HG03060 (cell line): ENCODE data around the gene TSHR.
A peak's percentile ranks its signal among the peaks of the same experiment; 100 is the strongest.
"Not testable (repeated sequence)": the region's sequence is repeated elsewhere in the genome, so short reads cannot be mapped to it uniquely, and the experiment has no call there.

Experiments used
- ATAC-seq: cut with Tn5 transposase; IDR thresholded peaks from one replicate; pipeline ENCODE4 v1.9.1; 2021; ENCODE audit warnings: low read depth, moderate number of reproducible peaks; ENCODE audit not compliant: unreplicated experiment

Gene TSHR

GRCh38 chr14:80988735-80989429, 33.5 kb downstream of the TSHR start:
- ATAC-seq = peak; percentile 43

DNA sequence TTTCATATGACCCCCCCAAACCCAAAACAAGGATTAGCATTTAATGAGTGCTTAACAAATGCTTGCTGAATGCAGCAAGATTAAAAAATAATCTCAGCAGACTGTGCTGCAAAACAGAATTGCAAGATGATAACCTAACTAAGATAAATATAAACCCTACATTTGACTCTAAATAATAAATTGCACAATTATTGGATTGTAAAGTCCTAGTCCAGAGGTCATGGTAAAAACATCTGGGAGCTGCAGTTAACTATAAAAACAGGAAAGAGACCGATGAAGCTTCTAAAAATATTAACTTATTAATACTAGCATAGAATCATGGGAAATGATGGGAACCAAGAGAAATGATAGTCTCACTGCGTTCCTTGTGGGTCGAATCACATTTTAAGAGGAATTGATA, 37.2 kb downstream of the TSHR start:
- ATAC-seq = no peak

GRCh38 chr14:80996049-80996901, 40.9 kb downstream of the TSHR start:
- no peak for ATAC-seq

DNA sequence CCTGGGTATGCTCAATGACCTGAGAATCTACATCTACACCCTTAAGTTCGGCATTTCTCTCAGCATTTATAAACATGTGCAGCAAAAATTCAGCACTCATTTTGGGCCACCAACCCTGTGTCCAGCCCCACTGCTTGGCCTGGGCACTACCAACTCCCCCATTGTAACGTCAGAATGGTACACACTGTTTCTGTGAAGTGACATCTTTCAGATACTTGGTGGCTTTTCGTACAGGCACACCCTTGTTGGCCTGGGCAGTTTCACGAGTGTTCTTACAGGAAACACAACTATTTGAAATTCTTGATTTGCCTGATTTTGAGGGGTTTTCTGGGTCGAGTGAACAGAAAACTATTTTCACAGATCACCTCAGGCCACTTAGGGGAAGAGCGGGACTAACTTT, 46.0 kb downstream of the TSHR start:
- ATAC-seq = no peak

- no peak for ATAC-seq
Measured at GRCh38 chr14:81004575-81004974, 49.2 kb downstream of the TSHR start.

DNA sequence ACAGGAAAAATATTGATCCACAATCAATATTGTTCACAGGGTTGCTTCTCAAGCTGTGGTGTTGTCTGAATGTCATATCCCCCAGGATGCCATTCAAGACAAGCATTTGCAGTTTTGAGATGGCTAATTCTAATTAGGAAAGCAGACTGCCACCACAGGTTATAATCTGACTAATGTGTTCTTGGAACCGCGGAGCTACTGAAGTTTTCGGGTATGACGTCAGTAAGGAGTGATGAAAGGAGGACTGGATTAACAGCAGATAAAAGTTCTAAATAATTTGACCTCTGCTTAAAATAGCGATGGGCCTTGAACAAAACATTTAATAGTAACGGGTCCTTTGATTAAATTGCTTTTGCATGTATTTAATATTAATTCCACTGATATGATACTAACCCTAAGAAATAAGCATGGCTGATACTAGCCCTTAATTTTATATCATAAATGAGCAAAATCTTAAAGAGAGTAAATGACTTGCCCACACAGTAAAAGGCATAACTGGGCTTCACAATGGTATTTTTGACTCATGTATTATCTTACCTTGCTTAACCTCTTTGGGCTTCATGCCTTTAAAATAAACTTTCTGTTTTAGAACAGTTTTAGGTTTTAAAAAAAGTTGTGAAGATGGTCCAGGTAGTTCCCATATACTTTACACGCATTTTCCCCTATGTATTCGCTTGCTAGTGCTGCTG, 50.3 kb downstream of the TSHR start:
- ATAC-seq = no peak

- no peak for ATAC-seq
Measured at GRCh38 chr14:81006266-81006665, 50.8 kb downstream of the TSHR start.

DNA sequence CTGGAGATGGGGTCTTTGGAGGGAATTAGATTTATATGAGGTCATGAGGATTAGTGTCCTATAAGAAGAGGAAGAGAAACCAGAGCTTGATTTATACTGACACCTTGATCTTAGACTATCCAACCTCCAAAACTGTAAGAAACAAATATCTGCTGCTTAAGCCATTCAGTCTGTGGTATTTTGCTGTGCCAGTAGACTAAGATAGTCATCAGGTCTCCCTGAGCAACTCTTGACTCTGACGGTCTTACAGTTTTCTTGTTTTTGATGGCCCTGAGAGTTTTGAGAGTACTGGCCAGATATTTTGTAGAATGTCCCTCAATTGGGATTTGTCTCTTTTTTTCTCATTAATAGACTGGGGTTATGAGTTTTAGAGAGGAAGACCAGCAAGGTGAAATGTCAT, 51.7 kb downstream of the TSHR start:
- ATAC-seq = no peak

DNA sequence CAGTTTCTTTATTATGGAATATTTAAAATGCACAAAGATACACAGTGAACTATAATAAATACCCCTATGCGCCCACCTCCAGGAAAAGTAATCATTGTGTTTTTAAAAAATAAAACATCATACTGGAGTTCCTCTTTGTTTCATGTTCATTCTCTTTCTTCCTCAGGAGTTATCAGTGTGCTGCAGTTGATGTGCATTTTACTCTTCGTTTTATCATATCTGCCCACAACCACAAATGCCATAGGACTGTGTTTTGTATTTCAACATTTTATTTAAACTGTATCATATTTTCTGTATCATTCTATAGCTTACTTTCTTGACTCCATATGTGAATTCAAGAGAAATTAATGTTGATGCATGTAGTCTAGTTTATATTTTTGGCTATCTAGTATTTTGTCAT, 53.9 kb downstream of the TSHR start:
- ATAC-seq = no peak

GRCh38 chr14:81018251-81018650, 62.8 kb downstream of the TSHR start:
- ATAC-seq = no peak

GRCh38 chr14:81018684-81019083, 63.3 kb downstream of the TSHR start:
- no peak for ATAC-seq

DNA sequence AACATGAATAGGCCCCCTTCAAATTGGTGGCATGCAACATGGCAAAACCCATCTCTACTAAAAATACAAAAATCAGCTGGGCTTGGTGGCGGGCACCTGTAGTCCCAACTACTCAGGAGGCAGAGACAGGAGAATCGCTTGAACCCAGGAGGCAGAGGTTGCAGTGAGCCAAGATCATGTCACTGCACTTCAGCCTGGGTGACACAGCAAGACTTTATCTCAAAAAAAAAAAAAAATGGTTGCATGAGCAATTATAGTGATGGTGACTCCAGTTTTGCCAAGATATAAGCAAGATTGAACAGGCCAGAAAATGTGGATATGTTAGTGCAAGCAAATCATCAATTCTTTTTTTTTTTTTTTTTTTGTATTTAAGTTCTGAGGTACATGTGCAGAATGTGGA, 63.7 kb downstream of the TSHR start:
- not testable (repeated sequence) for ATAC-seq

GRCh38 chr14:81023095-81023710, 67.8 kb downstream of the TSHR start:
- no peak for ATAC-seq

DNA sequence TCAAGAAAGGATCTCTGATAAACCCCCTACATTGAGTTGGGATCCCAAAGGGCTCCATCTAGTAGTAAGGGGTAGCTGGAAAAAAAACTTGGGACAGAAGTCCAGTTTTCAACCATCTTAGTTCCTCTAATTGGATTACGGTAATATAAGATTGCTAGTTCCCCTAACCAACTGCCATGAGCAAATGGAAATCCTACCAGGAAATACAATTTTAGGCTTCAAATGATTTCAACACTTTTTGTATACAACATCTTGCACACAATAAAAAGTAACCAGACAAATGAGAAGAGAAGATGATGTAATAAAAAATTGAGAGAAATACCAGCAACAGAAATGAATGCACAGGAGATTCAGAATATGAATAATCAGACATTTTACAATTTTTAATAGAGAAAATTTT, 73.0 kb downstream of the TSHR start:
- no peak for ATAC-seq

DNA sequence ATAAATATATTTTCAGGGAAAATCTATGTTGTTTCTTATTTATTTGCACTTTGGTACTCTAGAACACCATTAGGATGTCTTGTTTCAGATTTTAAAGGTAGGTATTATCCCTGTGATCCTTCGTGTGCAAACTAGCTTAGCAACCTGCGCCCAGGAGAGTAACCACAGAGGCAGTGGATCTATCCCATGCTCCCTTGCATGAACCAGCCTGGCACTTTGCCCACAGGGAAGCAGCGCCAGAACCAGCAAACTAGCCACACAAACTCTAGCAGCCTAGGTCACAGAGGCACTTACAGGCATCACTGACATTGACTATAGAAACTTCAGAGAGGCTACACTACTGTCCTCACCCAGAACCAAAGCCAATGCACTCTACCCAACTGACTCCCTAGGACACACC, 76.1 kb downstream of the TSHR start:
- no peak for ATAC-seq

DNA sequence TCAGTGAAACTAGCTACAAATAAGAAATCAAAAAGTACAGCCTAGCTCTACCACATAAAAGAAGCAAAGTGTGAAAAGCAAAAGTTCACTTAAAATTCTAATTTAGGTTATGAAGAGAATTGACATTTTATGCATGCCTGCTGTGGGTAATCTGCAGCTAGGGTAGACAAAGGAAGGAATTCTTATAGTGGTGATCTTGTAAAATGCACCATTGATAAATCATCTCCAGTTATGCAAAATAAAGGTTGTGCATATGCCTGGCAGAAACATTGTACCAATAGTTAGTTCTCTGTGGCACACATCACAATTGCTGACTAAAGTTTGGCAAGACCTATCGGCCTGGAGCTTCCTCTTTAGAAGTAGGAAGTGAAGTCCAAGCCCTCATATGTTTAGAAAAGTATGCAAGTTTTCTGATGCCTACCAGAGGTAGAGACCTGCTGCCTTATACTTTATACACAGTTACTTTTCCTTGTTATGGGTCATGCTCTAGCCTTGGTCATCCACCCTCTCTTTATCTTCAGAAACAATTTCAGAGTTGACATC, 78.3 kb downstream of the TSHR start:
- ATAC-seq = no peak

DNA sequence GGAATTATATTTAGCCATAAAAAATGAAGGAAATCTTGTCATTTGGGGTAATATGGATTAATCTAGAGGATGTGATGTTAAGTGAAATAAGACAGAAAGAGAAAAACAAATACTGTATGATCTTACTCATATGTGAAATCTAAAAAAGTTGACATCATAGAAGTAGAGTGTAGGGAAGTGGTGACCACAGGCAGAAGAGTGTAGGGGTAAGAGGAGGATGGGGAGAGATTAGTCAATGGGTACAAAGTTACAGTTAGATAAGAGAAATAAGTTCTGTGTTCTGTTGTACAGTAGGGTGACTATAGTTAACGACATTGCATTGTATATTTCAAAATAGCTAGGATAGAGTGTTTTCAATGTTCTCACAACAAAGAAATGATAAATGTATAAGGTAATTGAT, 87.0 kb downstream of the TSHR start:
- ATAC-seq = no peak

- ATAC-seq = no peak
Measured at GRCh38 chr14:81051547-81051946, 96.1 kb downstream of the TSHR start.

DNA sequence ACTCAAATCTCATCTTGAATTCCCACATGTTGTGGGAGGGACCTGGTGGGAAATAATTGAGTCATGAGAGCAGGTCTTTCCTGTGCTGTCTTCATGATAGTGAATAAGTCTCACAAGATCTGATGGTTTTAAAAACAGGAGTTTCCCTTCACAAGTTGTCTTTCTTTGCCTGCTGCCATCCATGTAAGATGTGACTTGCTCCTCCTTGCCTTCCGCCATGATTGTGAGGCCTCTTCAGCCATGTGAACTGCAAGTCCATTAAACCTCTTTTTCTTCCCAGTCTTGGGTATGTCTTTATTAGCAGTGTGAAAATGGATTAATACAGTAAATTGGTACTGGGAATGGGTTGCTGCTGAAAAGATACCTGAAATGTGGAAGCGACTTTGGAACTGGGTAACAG, 98.6 kb downstream of the TSHR start:
- not testable (repeated sequence) for ATAC-seq

DNA sequence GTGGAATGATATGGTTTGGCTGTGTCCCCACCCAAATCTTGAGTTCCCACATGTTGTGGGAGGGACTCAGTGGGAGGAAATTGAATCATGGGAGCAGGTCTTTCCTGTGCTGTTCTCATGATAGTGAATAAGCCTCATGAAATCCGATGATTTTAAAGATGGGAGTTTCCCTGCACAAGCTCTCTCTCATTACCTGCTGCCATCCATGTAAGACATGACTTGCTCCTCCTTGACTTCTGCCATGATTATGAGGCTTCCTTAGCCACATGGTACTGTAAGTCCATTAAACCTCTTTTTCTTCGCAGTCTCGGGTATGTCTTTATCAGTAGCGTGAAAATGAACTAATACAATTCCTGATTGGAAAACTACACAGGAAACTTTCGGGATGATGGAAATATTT, 100.5 kb downstream of the TSHR start:
- ATAC-seq = no peak

DNA sequence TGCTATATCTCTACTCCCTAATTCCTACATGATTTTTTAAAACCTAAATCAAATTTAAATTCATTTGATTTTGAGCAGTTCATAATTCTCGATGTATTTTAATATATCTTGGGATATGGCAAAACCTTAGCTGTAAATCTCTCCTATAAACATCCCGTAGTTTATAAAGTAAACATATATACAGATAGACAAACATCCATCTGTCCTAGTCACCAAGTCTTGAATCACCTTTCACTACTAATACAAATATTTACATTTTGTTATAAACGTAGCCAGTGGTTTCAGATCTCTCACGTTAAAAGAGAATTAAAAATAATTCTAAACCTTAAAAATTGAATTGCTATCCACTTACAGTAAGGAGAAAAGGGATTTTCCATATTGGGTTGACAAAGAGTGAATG, 107.0 kb downstream of the TSHR start:
- no peak for ATAC-seq
